OCI-LY7 (cell line): ENCODE measurements around the gene EP400. TPM values are rescaled to one million over a fixed set of nuclear protein-coding genes. Genes with fewer than 3 reads are reported as not detected.

Experiments
- BruUV-seq: library from RNA; stranded (reverse); fragments of 400-500 nt; replicated peaks from 2 replicates; lab custom pipeline; 2021; lab: Mats Ljungman, UMichigan
- CTCF ChIA-PET: fragments of 300-600 bp; sonication (Branson Sonifier 250); formaldehyde crosslinking; loops from one replicate; lab custom pipeline; 2022; ENCODE audit warnings: antibody characterized with exemption; ENCODE audit not compliant: unreplicated experiment; lab: Charles Lee
- POLR2A ChIA-PET: fragments of 300-600 bp; sonication (Branson Sonifier 250); formaldehyde crosslinking; loops from one replicate; lab custom pipeline; 2022; ENCODE audit warnings: antibody characterized with exemption; lab: Charles Lee
- DNase-seq: peaks from one replicate; pipeline ENCODE4 v3.0.0-alpha.2; 2015; ENCODE audit warnings: low spot score
- H2AFZ ChIP-seq: fragments of 200-600 bp; sonication (generic), shearing (Covaris generic); 2 replicates; pipeline ENCODE4 v1.6.1; 2014; ENCODE audit warnings: mild to moderate bottlenecking, antibody characterized with exemption, low read length, moderate library complexity
- H3K27ac ChIP-seq: fragments of 200-600 bp; sonication (generic); 2 replicates; pipeline ENCODE4 v1.5.1; 2014; ENCODE audit warnings: mixed run types, low read depth, mild to moderate bottlenecking, moderate library complexity, low read length, inconsistent platforms; ENCODE audit not compliant: poor library complexity, severe bottlenecking
- H3K36me3 ChIP-seq: fragments of 200-600 bp; sonication (generic); 2 replicates; pipeline ENCODE4 v1.6.1; 2014; ENCODE audit warnings: mild to moderate bottlenecking, antibody characterized with exemption, low read length, moderate library complexity, mixed read lengths; ENCODE audit not compliant: insufficient read depth
- H3K4me1 ChIP-seq: fragments of 200-600 bp; sonication (generic); 2 replicates; pipeline ENCODE4 v1.5.1; 2014; ENCODE audit warnings: mild to moderate bottlenecking, low read length; ENCODE audit not compliant: insufficient read depth, poor library complexity, severe bottlenecking
- H3K4me2 ChIP-seq: fragments of 200-600 bp; sonication (generic); 2 replicates; pipeline ENCODE4 v1.6.1; 2014; ENCODE audit warnings: mild to moderate bottlenecking, low read length
- H3K4me3 ChIP-seq: fragments of 200-600 bp; sonication (generic); 2 replicates; pipeline ENCODE4 v1.5.1; 2014; ENCODE audit warnings: mild to moderate bottlenecking, low read depth, low read length; ENCODE audit not compliant: poor library complexity, severe bottlenecking
- H3K79me2 ChIP-seq: fragments of 200-600 bp; sonication (generic); 2 replicates; pipeline ENCODE4 v1.6.1; 2016; ENCODE audit warnings: low read depth, mild to moderate bottlenecking, low read length, moderate library complexity, mixed read lengths; ENCODE audit not compliant: insufficient read depth
- H3K9me2 ChIP-seq: fragments of 200-600 bp; sonication (generic); 2 replicates; pipeline ENCODE4 v1.6.1; 2016; ENCODE audit warnings: mild to moderate bottlenecking, low read length, mixed read lengths; ENCODE audit not compliant: insufficient read depth
- H3K9me3 ChIP-seq: fragments of 200-600 bp; sonication (generic); 2 replicates; pipeline ENCODE4 v1.6.1; 2014; ENCODE audit warnings: mild to moderate bottlenecking, mixed run types, low read length, mixed read lengths
- H4K20me1 ChIP-seq: fragments of 200-600 bp; sonication (generic); 2 replicates; pipeline ENCODE4 v1.6.1; 2014; ENCODE audit warnings: mild to moderate bottlenecking, antibody characterized with exemption, low read length, moderate library complexity, mixed read lengths; ENCODE audit not compliant: insufficient read depth
- EZH2phosphoT487 ChIP-seq: fragments of 200-600 bp; sonication (generic); IDR thresholded peaks from 2 replicates; pipeline ENCODE4 v1.6.1; 2018; ENCODE audit warnings: low read depth, borderline replicate concordance, mild to moderate bottlenecking, mixed run types, antibody characterized with exemption, low read length, moderate library complexity, mixed read lengths
- intact Hi-C: fragments of 100-400 bp; cut with micrococcal nuclease; formaldehyde crosslinking; loops from one replicate; pipeline ENCODE4 v1.10.0; 2022; ENCODE audit not compliant: unreplicated experiment
- total RNA-seq, 2 experiments: library from RNA; depleted of rRNA in 1 of 2; stranded (reverse); fragments of >200 nt in 1 of 2; shearing (Covaris generic) in 1 of 2; gene quantifications; 2 replicates each; pipeline ENCODE4 v1.2.3, GENCODE V29; 2014 to 2022
- TF ChIP-seq, protein P1 (sequence below): fragments of 200-600 bp; sonication (generic); conservative IDR thresholded peaks from 2 replicates; pipeline ENCODE4 v1.5.1; 2014; ENCODE audit warnings: mild to moderate bottlenecking, antibody characterized with exemption, low read length, moderate library complexity, mixed read lengths

The EP400 gene
- total RNA-seq, 2 experiments from 2014 or later = 20.7 to 56.2 TPM

DNA sequence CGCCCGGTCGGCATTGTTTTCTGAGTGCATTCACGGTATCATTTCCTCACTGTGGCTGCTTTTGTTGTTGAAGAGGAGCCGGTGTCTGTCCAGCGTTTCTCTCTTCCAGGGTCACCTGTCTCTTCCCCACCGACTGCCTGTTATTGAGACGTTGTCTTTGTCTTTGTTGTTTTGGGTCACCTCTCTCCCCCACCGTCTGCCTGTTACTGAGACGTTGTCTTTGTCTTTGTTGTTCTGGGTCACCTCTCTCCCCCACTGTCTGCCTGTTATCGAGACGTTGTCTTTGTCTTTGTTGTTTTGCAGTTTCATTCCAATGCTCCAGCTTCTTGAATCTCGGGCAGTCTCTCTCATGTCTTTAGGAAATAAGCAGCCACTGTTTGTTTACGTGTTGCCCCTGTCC lies 124.5 kb downstream of the EP400 start:
- Histone ChIP-seq H3K4me3 (no peak overlapping the region), H3K27ac (no peak overlapping the region), H2AFZ (no peak overlapping the region), H3K9me2 (no peaks in the 10 kb centered on the region), H3K79me2 (no peaks in the 10 kb centered on the region; the same call in 1 of the 2 replicates), H3K9me3 (no peaks in the 10 kb centered on the region), H3K36me3 (peaks cover 54% of the 10 kb centered on the region), H4K20me1 (no peaks in the 10 kb centered on the region), H3K4me2 (no peak overlapping the region), H3K4me1 (peaks cover 41% of the 10 kb centered on the region)
- DNase-seq = no peak
- TF ChIP-seq, protein P1, sequence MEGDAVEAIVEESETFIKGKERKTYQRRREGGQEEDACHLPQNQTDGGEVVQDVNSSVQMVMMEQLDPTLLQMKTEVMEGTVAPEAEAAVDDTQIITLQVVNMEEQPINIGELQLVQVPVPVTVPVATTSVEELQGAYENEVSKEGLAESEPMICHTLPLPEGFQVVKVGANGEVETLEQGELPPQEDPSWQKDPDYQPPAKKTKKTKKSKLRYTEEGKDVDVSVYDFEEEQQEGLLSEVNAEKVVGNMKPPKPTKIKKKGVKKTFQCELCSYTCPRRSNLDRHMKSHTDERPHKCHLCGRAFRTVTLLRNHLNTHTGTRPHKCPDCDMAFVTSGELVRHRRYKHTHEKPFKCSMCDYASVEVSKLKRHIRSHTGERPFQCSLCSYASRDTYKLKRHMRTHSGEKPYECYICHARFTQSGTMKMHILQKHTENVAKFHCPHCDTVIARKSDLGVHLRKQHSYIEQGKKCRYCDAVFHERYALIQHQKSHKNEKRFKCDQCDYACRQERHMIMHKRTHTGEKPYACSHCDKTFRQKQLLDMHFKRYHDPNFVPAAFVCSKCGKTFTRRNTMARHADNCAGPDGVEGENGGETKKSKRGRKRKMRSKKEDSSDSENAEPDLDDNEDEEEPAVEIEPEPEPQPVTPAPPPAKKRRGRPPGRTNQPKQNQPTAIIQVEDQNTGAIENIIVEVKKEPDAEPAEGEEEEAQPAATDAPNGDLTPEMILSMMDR = no peak
- no peak for TF ChIP-seq EZH2phosphoT487
- POLR2A ChIA-PET = no interaction called here
- no TSS peak for BruUV-seq
- intact Hi-C loops = no loop called here
- CTCF ChIA-PET = no interaction called here

DNA sequence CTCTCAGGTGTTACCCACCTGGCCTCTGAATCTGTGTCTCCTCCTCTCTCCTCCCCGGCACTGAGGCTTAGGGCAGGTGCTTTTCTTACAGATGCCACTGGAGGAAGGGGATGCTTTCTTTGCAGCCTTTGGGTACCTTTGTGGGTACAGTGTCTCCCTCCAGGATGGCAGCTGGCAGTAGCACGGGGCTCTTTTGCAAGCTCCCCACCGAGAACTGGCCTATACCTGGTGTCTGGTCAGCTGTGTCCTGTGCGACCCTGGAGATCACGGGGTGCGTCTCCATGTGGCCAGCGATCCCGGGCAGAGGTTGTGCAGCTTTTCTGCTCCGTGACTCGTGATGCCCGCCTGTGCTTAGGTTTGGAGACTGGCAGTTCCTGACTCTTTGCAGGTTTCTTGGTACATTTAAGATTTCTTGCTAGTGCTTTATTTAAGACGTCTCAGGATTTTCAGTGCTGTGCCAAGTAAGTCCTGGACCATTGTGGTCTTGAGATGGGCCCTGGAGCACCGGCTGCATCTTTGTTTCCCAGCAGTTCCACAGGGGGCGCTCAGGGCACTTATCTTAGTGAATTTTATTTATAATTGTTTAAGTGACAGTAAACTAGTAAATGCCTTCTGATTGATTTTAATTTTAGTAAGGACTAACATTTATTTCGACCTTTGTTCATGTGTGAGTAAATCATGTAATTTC lies 125.4 kb downstream of the EP400 start:
- peaks cover 50% of the 10 kb centered on the region for H3K36me3 ChIP-seq
- no peak for DNase-seq
- H3K4me3 ChIP-seq = no peak overlapping the region
- ChIA-PET CTCF (no interaction called here), POLR2A (no interaction called here)
- H2AFZ ChIP-seq = no peak overlapping the region
- H4K20me1 ChIP-seq = no peaks in the 10 kb centered on the region
- intact Hi-C loops = no loop called here
- no peak overlapping the region for H3K4me2 ChIP-seq
- TF ChIP-seq EZH2phosphoT487 = no peak
- TF ChIP-seq, protein P1 = peak; percentile 80
- no peaks in the 10 kb centered on the region for H3K9me3 ChIP-seq
- no TSS peak for BruUV-seq
- no peaks in the 10 kb centered on the region for H3K9me2 ChIP-seq
- H3K79me2 ChIP-seq = no peaks in the 10 kb centered on the region; the same call in 1 of the 2 replicates
- H3K4me1 ChIP-seq = peaks cover 31% of the 10 kb centered on the region
- H3K27ac ChIP-seq = no peak overlapping the region
